ENCODE results near the gene BRAF. TPM values are rescaled to one million over a fixed set of nuclear protein-coding genes. Genes with fewer than 3 reads are reported as not detected.
"Not testable (repeated sequence)": the region's sequence is repeated elsewhere in the genome, so short reads cannot be mapped to it uniquely, and the experiment has no call there.

Gene BRAF
- total RNA-seq, 1 donor = 26.7 TPM

- no peak for DNase-seq (ENCODE audit: low read depth in 2 of 3, low spot score in 2 of 3)
Observed at GRCh38 chr7:140778568-140778967, 146.2 kb downstream of the BRAF start.

GRCh38 chr7:140774371-140774770 is 150.4 kb downstream of the BRAF start:
- no peak for DNase-seq (ENCODE audit: low read depth in 2 of 3, low spot score in 2 of 3)

- no peak for DNase-seq (ENCODE audit: low read depth in 2 of 3, low spot score in 2 of 3)
Observed at GRCh38 chr7:140773104-140773503, 151.6 kb downstream of the BRAF start.

- DNase-seq (ENCODE audit: low read depth in 2 of 3, low spot score in 2 of 3) = no peak
Observed at GRCh38 chr7:140771826-140772225, 152.9 kb downstream of the BRAF start.

GRCh38 chr7:140769852-140770251 is 154.9 kb downstream of the BRAF start:
- no peak for DNase-seq (ENCODE audit: low read depth in 2 of 3, low spot score in 2 of 3)

GRCh38 chr7:140767418-140767817 is 157.3 kb downstream of the BRAF start:
- DNase-seq (ENCODE audit: low read depth in 2 of 3, low spot score in 2 of 3) = no peak

GRCh38 chr7:140765441-140765840 is 159.3 kb downstream of the BRAF start:
- DNase-seq (ENCODE audit: low read depth in 2 of 3, low spot score in 2 of 3) = not testable (repeated sequence)

- DNase-seq (ENCODE audit: low read depth in 2 of 3, low spot score in 2 of 3) = not testable (repeated sequence)
Observed at GRCh38 chr7:140763166-140763565, 161.6 kb downstream of the BRAF start.

GRCh38 chr7:140761375-140761774 is 163.4 kb downstream of the BRAF start:
- not testable (repeated sequence) for DNase-seq (ENCODE audit: low read depth in 2 of 3, low spot score in 2 of 3)

GRCh38 chr7:140754506-140754905 is 170.2 kb downstream of the BRAF start:
- no peak for DNase-seq (ENCODE audit: low read depth in 2 of 3, low spot score in 2 of 3)

GRCh38 chr7:140752533-140752932 is 172.2 kb downstream of the BRAF start:
- no peak for DNase-seq (ENCODE audit: low read depth in 2 of 3, low spot score in 2 of 3)

GRCh38 chr7:140746751-140747150 is 178.0 kb downstream of the BRAF start:
- DNase-seq (ENCODE audit: low read depth in 2 of 3, low spot score in 2 of 3) = no peak

- peak in 1 of 3 donors; percentile 11 for DNase-seq (ENCODE audit: low read depth in 2 of 3, low spot score in 2 of 3)
Observed at GRCh38 chr7:140745266-140746058, 179.3 kb downstream of the BRAF start.

GRCh38 chr7:140744005-140744404 is 180.7 kb downstream of the BRAF start:
- DNase-seq (ENCODE audit: low read depth in 2 of 3, low spot score in 2 of 3) = no peak

- not testable (repeated sequence) for DNase-seq (ENCODE audit: low read depth in 2 of 3, low spot score in 2 of 3)
Observed at GRCh38 chr7:140743255-140743654, 181.5 kb downstream of the BRAF start.

GRCh38 chr7:140738280-140738679 is 186.4 kb downstream of the BRAF start:
- DNase-seq (ENCODE audit: low read depth in 2 of 3, low spot score in 2 of 3) = no peak

GRCh38 chr7:140734729-140735128 is 190.0 kb downstream of the BRAF start:
- DNase-seq (ENCODE audit: low read depth in 2 of 3, low spot score in 2 of 3) = no peak

GRCh38 chr7:140734096-140734495 is 190.6 kb downstream of the BRAF start:
- DNase-seq (ENCODE audit: low read depth in 2 of 3, low spot score in 2 of 3) = no peak

GRCh38 chr7:140732416-140732815 is 192.3 kb downstream of the BRAF start:
- DNase-seq (ENCODE audit: low read depth in 2 of 3, low spot score in 2 of 3) = no peak

GRCh38 chr7:140726281-140726680 is 198.4 kb downstream of the BRAF start:
- DNase-seq (ENCODE audit: low read depth in 2 of 3, low spot score in 2 of 3) = peak in 2 of 3 donors; percentile 17 to 45

GRCh38 chr7:140724706-140725105 is 200.0 kb downstream of the BRAF start:
- no peak for DNase-seq (ENCODE audit: low read depth in 2 of 3, low spot score in 2 of 3)

- DNase-seq (ENCODE audit: low read depth in 2 of 3, low spot score in 2 of 3) = no peak
Observed at GRCh38 chr7:140723574-140723973, 201.2 kb downstream of the BRAF start.

- no peak for DNase-seq (ENCODE audit: low read depth in 2 of 3, low spot score in 2 of 3)
Observed at GRCh38 chr7:140723006-140723405, 201.7 kb downstream of the BRAF start.
